Caco-2 (cell line): ENCODE data around the gene NARS2. TPM values are rescaled to one million over a fixed set of nuclear protein-coding genes. Genes with fewer than 3 reads are reported as not detected.

Experiments used
- BruUV-seq: library from RNA; stranded (reverse); fragments of 400-500 nt; replicated peaks from 2 replicates; lab custom pipeline; 2021; lab: Mats Ljungman, UMichigan
- CTCF ChIA-PET: fragments of 300-600 bp; sonication (Branson Sonifier 250); formaldehyde crosslinking; loops from one replicate; lab custom pipeline; 2022; ENCODE audit warnings: antibody characterized with exemption; lab: Charles Lee
- POLR2A ChIA-PET: fragments of 300-600 bp; sonication (Branson Sonifier 250); formaldehyde crosslinking; loops from one replicate; lab custom pipeline; 2022; ENCODE audit warnings: antibody characterized with exemption; lab: Charles Lee
- DNase-seq, 2 experiments: peaks; one replicate each; pipeline versions ENCODE4 v3.0.0 to v3.0.0-alpha.2; 2020 to 2022
- H3K27me3 ChIP-seq: replicated peaks from 2 replicates; pipeline ENCODE4 v1.6.0; 2011; ENCODE audit warnings: low read length; ENCODE audit not compliant: control insufficient read depth, insufficient read depth
- H3K36me3 ChIP-seq: 2 replicates; pipeline ENCODE4 v1.5.1; 2011; ENCODE audit warnings: low read length; ENCODE audit not compliant: control insufficient read depth, insufficient read depth
- H3K4me1 ChIP-seq: fragments of 250-450 bp; sonication (Bioruptor Pico); 2 replicates; pipeline ENCODE4 v1.5.1; 2020; ENCODE audit warnings: mild to moderate bottlenecking
- H3K4me3 ChIP-seq: 2 replicates; pipeline ENCODE4 v1.5.1; 2011; ENCODE audit warnings: low read depth, mild to moderate bottlenecking, control low read depth, low read length
- H3K9me3 ChIP-seq: fragments of 250-450 bp; sonication (Bioruptor Pico); 2 replicates; pipeline ENCODE4 v1.5.1; 2020; ENCODE audit warnings: mild to moderate bottlenecking, moderate library complexity
- H3K27ac Mint-ChIP-seq: one replicate; pipeline ENCODE4 v1.8.0; 2022; ENCODE audit warnings: mixed read lengths; ENCODE audit not compliant: unreplicated experiment
- H3K27me3 Mint-ChIP-seq: one replicate; pipeline ENCODE4 v1.8.0; 2022; ENCODE audit warnings: mixed read lengths; ENCODE audit not compliant: insufficient read depth, unreplicated experiment
- H3K36me3 Mint-ChIP-seq: one replicate; pipeline ENCODE4 v1.8.0; 2022; ENCODE audit warnings: mild to moderate bottlenecking, mixed read lengths; ENCODE audit not compliant: insufficient read depth, unreplicated experiment
- H3K4me1 Mint-ChIP-seq: one replicate; pipeline ENCODE4 v1.8.0; 2022; ENCODE audit warnings: low read depth, mixed read lengths; ENCODE audit not compliant: unreplicated experiment
- H3K4me3 Mint-ChIP-seq: one replicate; pipeline ENCODE4 v1.8.0; 2022; ENCODE audit warnings: mild to moderate bottlenecking, moderate library complexity, mixed read lengths; ENCODE audit not compliant: unreplicated experiment
- H3K9me3 Mint-ChIP-seq: one replicate; pipeline ENCODE4 v1.8.0; 2022; ENCODE audit warnings: mixed read lengths; ENCODE audit not compliant: unreplicated experiment
- intact Hi-C: fragments of 100-400 bp; cut with micrococcal nuclease; formaldehyde crosslinking; loops from one replicate; pipeline ENCODE4 v1.10.0; 2022; ENCODE audit not compliant: unreplicated experiment
- total RNA-seq: library from RNA; stranded (reverse); gene quantifications from 2 replicates; pipeline ENCODE4 v1.2.3, GENCODE V29; 2022
- TF ChIP-seq, protein P1 (sequence below), 2 experiments: fragments of 200-600 bp in 1 of 2; IDR thresholded peaks; 1 replicate in 1 of 2; 2 replicates in 1 of 2; pipeline versions ENCODE4 v1.5.1 to v1.8.0; 2011 to 2022; ENCODE audit warnings: antibody characterized with exemption in 1 of 2, control low read depth in 1 of 2, inconsistent platforms in 1 of 2, low read depth in 1 of 2, low read length in 1 of 2, mild to moderate bottlenecking in 1 of 2, moderate library complexity in 1 of 2; ENCODE audit not compliant: insufficient read depth in 1 of 2, severe bottlenecking in 1 of 2, unreplicated experiment in 1 of 2

NARS2 gene
- total RNA-seq, 1 experiment from 2014 or later: 49.3 TPM

DNA sequence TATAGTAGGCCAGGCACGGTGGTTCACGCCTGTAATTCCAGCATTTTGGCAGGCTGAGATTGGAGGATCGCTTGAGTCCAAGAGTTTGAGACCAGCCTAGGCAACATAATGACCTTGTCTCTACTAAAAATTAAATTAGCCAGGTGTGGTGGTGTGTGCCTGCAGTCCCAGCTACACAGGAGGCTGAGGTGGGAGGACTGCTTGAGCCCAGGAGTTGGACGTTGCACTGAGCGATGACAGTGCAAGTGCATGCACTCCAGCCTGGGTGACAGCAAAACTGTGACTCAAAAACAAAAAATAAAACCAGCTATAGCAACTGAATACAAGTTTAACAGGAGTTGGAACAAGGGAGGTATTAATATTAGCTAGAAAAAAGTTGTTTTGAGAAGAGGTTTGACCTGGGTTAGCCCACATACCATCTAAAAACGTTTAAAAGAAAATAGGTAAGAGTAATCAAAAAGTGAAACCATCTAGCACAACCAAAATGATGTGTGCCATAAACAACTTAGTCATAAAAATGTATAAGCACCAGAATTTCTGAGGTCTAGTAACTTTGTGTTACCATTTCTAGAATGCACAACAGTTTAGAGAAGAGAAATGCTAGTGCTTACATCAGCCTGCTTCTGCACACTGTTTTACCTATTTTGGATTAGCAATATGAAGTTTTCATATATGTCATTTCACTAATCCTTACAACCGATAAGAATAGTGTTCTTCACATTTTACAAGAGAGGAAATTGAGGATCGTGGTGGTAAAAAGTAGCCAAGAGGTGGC, 26.5 kb downstream of the NARS2 start:
- peaks cover 11% of the 10 kb centered on the region for H3K9me3 Mint-ChIP-seq
- no TSS peak for BruUV-seq
- no peaks in the 10 kb centered on the region for H3K27me3 ChIP-seq
- no peak overlapping the region for H3K4me3 Mint-ChIP-seq
- H3K4me3 ChIP-seq: no peak overlapping the region
- DNase-seq: no peak
- H3K4me1 ChIP-seq: peaks cover 32% of the 10 kb centered on the region
- no peaks in the 10 kb centered on the region for H3K9me3 ChIP-seq
- ChIA-PET POLR2A (no interaction called here), CTCF (interaction anchor here (3.5 kb wide), 1 partner anchor 17 kb away, joined by 13 read pairs; no protein-coding TSS in a partner anchor)
- TF ChIP-seq, protein P1, sequence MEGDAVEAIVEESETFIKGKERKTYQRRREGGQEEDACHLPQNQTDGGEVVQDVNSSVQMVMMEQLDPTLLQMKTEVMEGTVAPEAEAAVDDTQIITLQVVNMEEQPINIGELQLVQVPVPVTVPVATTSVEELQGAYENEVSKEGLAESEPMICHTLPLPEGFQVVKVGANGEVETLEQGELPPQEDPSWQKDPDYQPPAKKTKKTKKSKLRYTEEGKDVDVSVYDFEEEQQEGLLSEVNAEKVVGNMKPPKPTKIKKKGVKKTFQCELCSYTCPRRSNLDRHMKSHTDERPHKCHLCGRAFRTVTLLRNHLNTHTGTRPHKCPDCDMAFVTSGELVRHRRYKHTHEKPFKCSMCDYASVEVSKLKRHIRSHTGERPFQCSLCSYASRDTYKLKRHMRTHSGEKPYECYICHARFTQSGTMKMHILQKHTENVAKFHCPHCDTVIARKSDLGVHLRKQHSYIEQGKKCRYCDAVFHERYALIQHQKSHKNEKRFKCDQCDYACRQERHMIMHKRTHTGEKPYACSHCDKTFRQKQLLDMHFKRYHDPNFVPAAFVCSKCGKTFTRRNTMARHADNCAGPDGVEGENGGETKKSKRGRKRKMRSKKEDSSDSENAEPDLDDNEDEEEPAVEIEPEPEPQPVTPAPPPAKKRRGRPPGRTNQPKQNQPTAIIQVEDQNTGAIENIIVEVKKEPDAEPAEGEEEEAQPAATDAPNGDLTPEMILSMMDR (IDR thresholded peaks at IDR 0.05; ENCODE audit: insufficient read depth in 1 of 2, low read depth in 1 of 2, low read length in 1 of 2, severe bottlenecking in 1 of 2, unreplicated experiment in 1 of 2): no peak
- peaks cover 29% of the 10 kb centered on the region for H3K4me1 Mint-ChIP-seq
- intact Hi-C loops: no loop called here
- H3K36me3 Mint-ChIP-seq: peaks cover 22% of the 10 kb centered on the region
- peak overlapping the region; percentile 38 for H3K27ac Mint-ChIP-seq
- H3K36me3 ChIP-seq: no peaks in the 10 kb centered on the region; the same call in 1 of the 2 replicates
- H3K27me3 Mint-ChIP-seq: no peaks in the 10 kb centered on the region

GRCh38 chr11:78542007-78542406, 32.7 kb downstream of the NARS2 start:
- CTCF ChIA-PET: no interaction called here
- Mint-ChIP-seq H3K4me3 (no peak overlapping the region), H3K27ac (no peak overlapping the region), H3K4me1 (peaks cover 13% of the 10 kb centered on the region), H3K36me3 (peaks cover 13% of the 10 kb centered on the region), H3K27me3 (no peaks in the 10 kb centered on the region), H3K9me3 (no peaks in the 10 kb centered on the region)
- H3K4me1 ChIP-seq: peaks cover 14% of the 10 kb centered on the region
- no peak for DNase-seq
- H3K4me3 ChIP-seq: no peak overlapping the region
- H3K36me3 ChIP-seq: no peaks in the 10 kb centered on the region; the same call in none of the 2 replicates
- POLR2A ChIA-PET: no interaction called here
- TF ChIP-seq, protein P1 (IDR thresholded peaks at IDR 0.05; ENCODE audit: insufficient read depth in 1 of 2, low read depth in 1 of 2, low read length in 1 of 2, severe bottlenecking in 1 of 2, unreplicated experiment in 1 of 2): no peak
- intact Hi-C loops: no loop called here
- no peaks in the 10 kb centered on the region; the same call in 1 of the 2 replicates for H3K9me3 ChIP-seq
- H3K27me3 ChIP-seq: no peaks in the 10 kb centered on the region
- BruUV-seq: no TSS peak

DNA sequence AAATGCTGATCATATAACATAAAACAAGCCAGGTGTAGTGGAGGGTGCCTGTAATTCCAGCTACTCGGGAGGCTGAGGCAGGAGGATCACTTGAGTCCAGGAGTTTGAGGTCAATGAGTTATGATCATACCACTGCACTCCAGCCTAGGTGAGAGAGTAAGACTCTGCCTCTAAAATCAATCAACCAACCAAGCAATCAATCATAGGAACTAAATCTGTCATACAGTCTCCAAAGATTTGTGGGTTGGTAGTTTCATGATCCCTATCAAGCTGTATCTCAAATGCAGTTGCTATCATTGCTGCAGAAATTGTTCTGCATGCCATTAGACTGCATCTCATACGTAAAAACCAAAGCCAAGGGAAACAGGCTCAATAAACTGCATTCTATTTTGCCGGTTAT, 33.1 kb downstream of the NARS2 start:
- Mint-ChIP-seq H3K27ac (no peak overlapping the region), H3K4me1 (peaks cover 13% of the 10 kb centered on the region), H3K9me3 (no peaks in the 10 kb centered on the region), H3K36me3 (peaks cover 16% of the 10 kb centered on the region), H3K27me3 (no peaks in the 10 kb centered on the region), H3K4me3 (no peak overlapping the region)
- TF ChIP-seq, protein P1 (IDR thresholded peaks at IDR 0.05; ENCODE audit: insufficient read depth in 1 of 2, low read depth in 1 of 2, low read length in 1 of 2, severe bottlenecking in 1 of 2, unreplicated experiment in 1 of 2): no peak
- H3K36me3 ChIP-seq: no peaks in the 10 kb centered on the region; the same call in none of the 2 replicates
- DNase-seq: no peak
- ChIA-PET POLR2A (interaction anchor here (0.6 kb wide), 1 partner anchor 1680 kb away, joined by 3 read pairs; no protein-coding TSS in a partner anchor), CTCF (interaction anchor here (2.1 kb wide), 1 partner anchor 23 kb away, joined by 8 read pairs; no protein-coding TSS in a partner anchor)
- H3K4me1 ChIP-seq: peaks cover 14% of the 10 kb centered on the region
- intact Hi-C loops: no loop called here
- no peaks in the 10 kb centered on the region for H3K27me3 ChIP-seq
- H3K4me3 ChIP-seq: no peak overlapping the region
- H3K9me3 ChIP-seq: no peaks in the 10 kb centered on the region; the same call in 1 of the 2 replicates
- no TSS peak for BruUV-seq
